ENCODE results near the gene RFX7.

RFX7 gene

DNA sequence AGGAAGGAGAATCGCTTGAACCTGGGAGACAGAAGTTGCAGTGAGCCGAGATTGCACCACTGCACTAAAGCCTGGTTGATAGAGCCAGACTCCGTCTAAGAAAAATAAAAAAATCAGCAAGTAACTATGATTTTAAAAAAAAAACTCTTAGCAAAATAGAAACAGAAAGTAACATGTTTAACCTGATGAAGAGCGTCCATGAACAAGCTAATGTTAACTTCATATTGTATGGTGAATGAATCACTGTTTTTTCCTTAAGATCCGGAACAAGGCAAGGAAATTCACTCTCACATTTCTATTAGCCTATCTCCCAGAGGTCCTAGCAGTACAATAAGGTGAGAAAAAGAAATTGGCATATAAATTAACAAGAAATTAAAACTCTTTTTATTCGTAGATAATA, 69.0 kb downstream of the RFX7 start:
- Histone ChIP-seq H3K27me3 (ENCODE audit: insufficient read depth, low read length) (no peaks in the 10 kb centered on the region), H3K9ac (ENCODE audit: low read length) (no peak overlapping the region), H3K4me3 (ENCODE audit: low read depth, low read length, poor library complexity, severe bottlenecking) (no peak overlapping the region), H3F3A (ENCODE audit: insufficient read depth, low read length) (no peaks in the 10 kb centered on the region), H4K20me1 (ENCODE audit: insufficient read depth, low read length) (no peaks in the 10 kb centered on the region), H2AFZ (ENCODE audit: low read length) (no peak overlapping the region), H3K4me2 (ENCODE audit: low read length) (no peak overlapping the region), H3K9me3 (ENCODE audit: low read length) (no peaks in the 10 kb centered on the region), H3K4me1 (ENCODE audit: insufficient read depth, low read length, severe bottlenecking) (no peaks in the 10 kb centered on the region), H3K27ac (ENCODE audit: low read depth, low read length, poor library complexity, severe bottlenecking) (no peak overlapping the region), H3K79me2 (ENCODE audit: insufficient read depth, low read length) (peaks cover 9% of the 10 kb centered on the region), H3K36me3 (ENCODE audit: insufficient read depth, low read length) (peaks cover 38% of the 10 kb centered on the region), H3K9me2 (ENCODE audit: low read depth, low read length) (no peaks in the 10 kb centered on the region)
- TF ChIP-seq EZH2 (IDR thresholded peaks at IDR 0.05; ENCODE audit: borderline replicate concordance, low read length), result no peak
- TF ChIP-seq, protein P1, sequence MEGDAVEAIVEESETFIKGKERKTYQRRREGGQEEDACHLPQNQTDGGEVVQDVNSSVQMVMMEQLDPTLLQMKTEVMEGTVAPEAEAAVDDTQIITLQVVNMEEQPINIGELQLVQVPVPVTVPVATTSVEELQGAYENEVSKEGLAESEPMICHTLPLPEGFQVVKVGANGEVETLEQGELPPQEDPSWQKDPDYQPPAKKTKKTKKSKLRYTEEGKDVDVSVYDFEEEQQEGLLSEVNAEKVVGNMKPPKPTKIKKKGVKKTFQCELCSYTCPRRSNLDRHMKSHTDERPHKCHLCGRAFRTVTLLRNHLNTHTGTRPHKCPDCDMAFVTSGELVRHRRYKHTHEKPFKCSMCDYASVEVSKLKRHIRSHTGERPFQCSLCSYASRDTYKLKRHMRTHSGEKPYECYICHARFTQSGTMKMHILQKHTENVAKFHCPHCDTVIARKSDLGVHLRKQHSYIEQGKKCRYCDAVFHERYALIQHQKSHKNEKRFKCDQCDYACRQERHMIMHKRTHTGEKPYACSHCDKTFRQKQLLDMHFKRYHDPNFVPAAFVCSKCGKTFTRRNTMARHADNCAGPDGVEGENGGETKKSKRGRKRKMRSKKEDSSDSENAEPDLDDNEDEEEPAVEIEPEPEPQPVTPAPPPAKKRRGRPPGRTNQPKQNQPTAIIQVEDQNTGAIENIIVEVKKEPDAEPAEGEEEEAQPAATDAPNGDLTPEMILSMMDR (IDR thresholded peaks at IDR 0.05; ENCODE audit: low read length), result no peak

DNA sequence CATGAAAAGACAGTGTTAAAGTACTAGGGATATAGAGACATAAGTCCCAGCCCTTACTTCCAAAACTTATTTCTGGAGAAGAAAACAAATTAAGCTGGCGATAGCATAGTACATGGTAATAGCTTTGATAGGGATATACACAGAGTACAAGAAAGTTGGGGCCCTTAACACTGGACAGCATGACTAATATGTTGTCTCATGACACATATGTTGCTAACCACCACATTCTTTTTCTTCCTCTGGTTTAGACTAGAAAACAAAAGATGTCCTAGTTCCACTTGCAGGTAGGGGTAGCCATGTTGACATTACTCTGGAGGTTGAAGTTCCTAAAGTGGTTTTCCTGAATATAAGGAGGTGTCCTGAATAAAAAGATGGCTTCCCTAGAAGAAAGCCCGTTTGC, 75.3 kb downstream of the RFX7 start:
- TF ChIP-seq, protein P1 (IDR thresholded peaks at IDR 0.05; ENCODE audit: low read length), result no peak
- no peak for TF ChIP-seq EZH2 (IDR thresholded peaks at IDR 0.05; ENCODE audit: borderline replicate concordance, low read length)
- Histone ChIP-seq H2AFZ (ENCODE audit: low read length) (no peak overlapping the region), H3K27ac (ENCODE audit: low read depth, low read length, poor library complexity, severe bottlenecking) (no peak overlapping the region), H3K36me3 (ENCODE audit: insufficient read depth, low read length) (peaks cover 40% of the 10 kb centered on the region), H3K4me1 (ENCODE audit: insufficient read depth, low read length, severe bottlenecking) (no peaks in the 10 kb centered on the region), H3K4me2 (ENCODE audit: low read length) (no peak overlapping the region), H4K20me1 (ENCODE audit: insufficient read depth, low read length) (no peaks in the 10 kb centered on the region), H3K79me2 (ENCODE audit: insufficient read depth, low read length) (no peaks in the 10 kb centered on the region), H3K9me3 (ENCODE audit: low read length) (no peaks in the 10 kb centered on the region), H3K9me2 (ENCODE audit: low read depth, low read length) (no peaks in the 10 kb centered on the region), H3K9ac (ENCODE audit: low read length) (no peak overlapping the region), H3K27me3 (ENCODE audit: insufficient read depth, low read length) (no peaks in the 10 kb centered on the region), H3K4me3 (ENCODE audit: low read depth, low read length, poor library complexity, severe bottlenecking) (no peak overlapping the region), H3F3A (ENCODE audit: insufficient read depth, low read length) (no peaks in the 10 kb centered on the region)

DNA sequence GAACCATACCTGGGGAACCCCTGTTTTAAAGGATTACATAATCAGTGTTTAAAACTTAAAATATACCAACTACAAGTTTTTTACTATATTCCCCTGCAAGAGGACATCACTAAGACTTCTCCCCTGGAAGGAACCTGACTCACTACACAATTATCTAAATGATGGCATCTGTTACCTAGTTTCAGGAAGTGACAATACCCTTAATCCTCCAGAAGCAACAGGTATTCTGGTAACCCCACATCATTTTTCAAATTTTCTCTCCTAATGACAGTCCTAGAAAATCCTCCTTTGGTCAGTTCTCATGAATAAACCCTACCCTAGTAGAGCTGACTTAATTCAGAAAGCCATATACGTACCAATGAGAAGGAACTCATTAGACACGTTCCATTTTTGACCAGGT, 78.4 kb downstream of the RFX7 start:
- Histone ChIP-seq H3K4me3 (ENCODE audit: low read depth, low read length, poor library complexity, severe bottlenecking) (no peak overlapping the region), H3F3A (ENCODE audit: insufficient read depth, low read length) (no peaks in the 10 kb centered on the region), H3K36me3 (ENCODE audit: insufficient read depth, low read length) (peaks cover 11% of the 10 kb centered on the region), H3K27me3 (ENCODE audit: insufficient read depth, low read length) (no peaks in the 10 kb centered on the region), H3K27ac (ENCODE audit: low read depth, low read length, poor library complexity, severe bottlenecking) (no peak overlapping the region), H2AFZ (ENCODE audit: low read length) (no peak overlapping the region), H3K4me2 (ENCODE audit: low read length) (no peak overlapping the region), H4K20me1 (ENCODE audit: insufficient read depth, low read length) (no peaks in the 10 kb centered on the region), H3K9ac (ENCODE audit: low read length) (no peak overlapping the region), H3K9me2 (ENCODE audit: low read depth, low read length) (no peaks in the 10 kb centered on the region), H3K4me1 (ENCODE audit: insufficient read depth, low read length, severe bottlenecking) (no peaks in the 10 kb centered on the region), H3K79me2 (ENCODE audit: insufficient read depth, low read length) (no peaks in the 10 kb centered on the region), H3K9me3 (ENCODE audit: low read length) (no peaks in the 10 kb centered on the region)
- TF ChIP-seq, protein P1 (IDR thresholded peaks at IDR 0.05; ENCODE audit: low read length), result no peak
- TF ChIP-seq EZH2 (IDR thresholded peaks at IDR 0.05; ENCODE audit: borderline replicate concordance, low read length), result no peak
